ENCODE results near the gene DDO.

DNA sequence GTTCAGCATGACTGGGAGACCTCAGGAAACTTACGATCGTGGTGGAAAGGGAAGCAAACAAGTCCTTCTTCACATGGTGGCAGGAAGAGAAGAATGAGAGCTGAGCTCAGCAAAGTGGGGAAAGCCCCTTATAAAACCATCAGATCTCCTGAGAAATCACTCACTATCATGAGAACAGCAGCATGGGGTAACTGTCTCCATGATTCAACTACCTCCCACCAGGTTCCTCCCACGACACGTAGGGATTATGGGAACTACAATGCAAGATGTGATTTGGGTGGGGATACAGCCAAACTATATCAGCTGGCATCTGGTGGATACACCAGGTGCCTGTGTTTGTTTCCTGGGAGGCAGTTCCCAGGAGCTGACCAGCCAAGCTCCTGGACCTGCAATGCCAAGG is 4.9 kb downstream of the DDO start:
- TF ChIP-seq, protein P1, sequence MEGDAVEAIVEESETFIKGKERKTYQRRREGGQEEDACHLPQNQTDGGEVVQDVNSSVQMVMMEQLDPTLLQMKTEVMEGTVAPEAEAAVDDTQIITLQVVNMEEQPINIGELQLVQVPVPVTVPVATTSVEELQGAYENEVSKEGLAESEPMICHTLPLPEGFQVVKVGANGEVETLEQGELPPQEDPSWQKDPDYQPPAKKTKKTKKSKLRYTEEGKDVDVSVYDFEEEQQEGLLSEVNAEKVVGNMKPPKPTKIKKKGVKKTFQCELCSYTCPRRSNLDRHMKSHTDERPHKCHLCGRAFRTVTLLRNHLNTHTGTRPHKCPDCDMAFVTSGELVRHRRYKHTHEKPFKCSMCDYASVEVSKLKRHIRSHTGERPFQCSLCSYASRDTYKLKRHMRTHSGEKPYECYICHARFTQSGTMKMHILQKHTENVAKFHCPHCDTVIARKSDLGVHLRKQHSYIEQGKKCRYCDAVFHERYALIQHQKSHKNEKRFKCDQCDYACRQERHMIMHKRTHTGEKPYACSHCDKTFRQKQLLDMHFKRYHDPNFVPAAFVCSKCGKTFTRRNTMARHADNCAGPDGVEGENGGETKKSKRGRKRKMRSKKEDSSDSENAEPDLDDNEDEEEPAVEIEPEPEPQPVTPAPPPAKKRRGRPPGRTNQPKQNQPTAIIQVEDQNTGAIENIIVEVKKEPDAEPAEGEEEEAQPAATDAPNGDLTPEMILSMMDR (conservative IDR thresholded peaks at IDR 0.05; ENCODE audit: low read depth, low read length) = no peak
- no peak for TF ChIP-seq EZH2 (IDR thresholded peaks at IDR 0.05; ENCODE audit: borderline replicate concordance, low read depth, low read length, poor library complexity, severe bottlenecking)
